ENCODE data around the gene TLE3.

DNA sequence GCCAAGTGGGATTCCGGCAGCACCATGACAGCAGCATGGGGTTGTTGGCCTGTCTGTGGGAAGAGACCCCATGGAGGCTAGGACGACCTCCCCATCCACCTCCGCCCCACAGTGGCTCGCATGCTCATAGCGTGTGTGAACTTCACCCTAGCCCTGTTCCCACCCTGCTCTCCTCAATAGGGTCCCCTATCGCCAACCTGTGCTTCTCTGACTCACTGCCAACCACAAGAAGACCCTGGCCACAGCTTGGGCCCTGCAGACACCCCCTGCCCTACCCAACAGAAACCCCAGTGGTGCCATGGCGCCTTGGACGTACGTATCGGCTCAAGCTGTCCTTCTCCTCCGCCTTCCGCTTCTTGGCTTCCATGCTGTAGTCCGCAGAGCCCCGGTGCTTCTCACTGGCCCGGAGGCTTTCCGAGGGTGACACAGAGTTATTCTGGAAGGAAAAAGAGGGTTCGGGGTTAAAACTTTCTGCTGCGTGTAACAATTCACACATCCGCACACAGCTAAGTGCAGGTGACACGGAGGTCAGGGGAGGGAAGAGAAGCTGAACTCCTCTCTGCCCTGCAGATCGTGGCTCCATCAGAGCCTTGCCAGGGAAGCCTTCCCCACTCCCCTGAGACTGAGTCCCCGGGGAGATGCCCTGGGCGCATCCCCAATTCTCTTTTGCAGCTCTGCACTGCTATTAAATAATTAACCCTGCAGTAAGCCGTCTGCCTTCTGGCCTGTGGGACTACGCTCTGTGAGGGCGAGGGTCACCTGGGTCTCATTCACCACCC lies 37.3 kb downstream of the TLE3 start:
- TF ChIP-seq POLR2A (IDR thresholded peaks at IDR 0.05) = no peak
- TF ChIP-seq, protein P1, sequence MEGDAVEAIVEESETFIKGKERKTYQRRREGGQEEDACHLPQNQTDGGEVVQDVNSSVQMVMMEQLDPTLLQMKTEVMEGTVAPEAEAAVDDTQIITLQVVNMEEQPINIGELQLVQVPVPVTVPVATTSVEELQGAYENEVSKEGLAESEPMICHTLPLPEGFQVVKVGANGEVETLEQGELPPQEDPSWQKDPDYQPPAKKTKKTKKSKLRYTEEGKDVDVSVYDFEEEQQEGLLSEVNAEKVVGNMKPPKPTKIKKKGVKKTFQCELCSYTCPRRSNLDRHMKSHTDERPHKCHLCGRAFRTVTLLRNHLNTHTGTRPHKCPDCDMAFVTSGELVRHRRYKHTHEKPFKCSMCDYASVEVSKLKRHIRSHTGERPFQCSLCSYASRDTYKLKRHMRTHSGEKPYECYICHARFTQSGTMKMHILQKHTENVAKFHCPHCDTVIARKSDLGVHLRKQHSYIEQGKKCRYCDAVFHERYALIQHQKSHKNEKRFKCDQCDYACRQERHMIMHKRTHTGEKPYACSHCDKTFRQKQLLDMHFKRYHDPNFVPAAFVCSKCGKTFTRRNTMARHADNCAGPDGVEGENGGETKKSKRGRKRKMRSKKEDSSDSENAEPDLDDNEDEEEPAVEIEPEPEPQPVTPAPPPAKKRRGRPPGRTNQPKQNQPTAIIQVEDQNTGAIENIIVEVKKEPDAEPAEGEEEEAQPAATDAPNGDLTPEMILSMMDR (IDR thresholded peaks at IDR 0.05) = no peak

All from body of pancreas (tissue), 4 donors.